HFF-Myc (cell line): ENCODE measurements around the gene LCP1.

Source experiments
- DNase-seq: peaks from one replicate; pipeline ENCODE4 v3.0.0-alpha.2; 2011; ENCODE audit warnings: low read depth; ENCODE audit errors: extremely low read depth
- H3K4me3 ChIP-seq: replicated peaks from 2 replicates; pipeline ENCODE4 v1.5.1; 2011; ENCODE audit warnings: low read depth, mild to moderate bottlenecking, control low read depth, low read length
- CTCF ChIP-seq: IDR thresholded peaks from 2 replicates; pipeline ENCODE4 v1.5.1; 2012; ENCODE audit warnings: mild to moderate bottlenecking, low read depth, low read length, control low read depth; ENCODE audit errors: missing control alignments

Gene LCP1

GRCh38 chr13:46132109-46132508 lies 49.9 kb downstream of the LCP1 start:
- DNase-seq: no peak
- TF ChIP-seq CTCF: no peak
- H3K4me3 ChIP-seq: no peak overlapping the region

GRCh38 chr13:46131705-46132104 lies 50.3 kb downstream of the LCP1 start:
- no peak for DNase-seq
- TF ChIP-seq CTCF: no peak

GRCh38 chr13:46129955-46130618 lies 51.9 kb downstream of the LCP1 start:
- no peak for DNase-seq
- no peak overlapping the region for H3K4me3 ChIP-seq
- TF ChIP-seq CTCF: no peak

More at GRCh38 chr13:46131705-46132104, 50.3 kb downstream of the LCP1 start:
- no peak overlapping the region for H3K4me3 ChIP-seq

GRCh38 chr13:46129124-46129523 lies 52.9 kb downstream of the LCP1 start:
- no peak overlapping the region for H3K4me3 ChIP-seq
- no peak for DNase-seq
- TF ChIP-seq CTCF: no peak

- no peak for DNase-seq
- TF ChIP-seq CTCF: no peak
- H3K4me3 ChIP-seq: no peak overlapping the region
Measured at GRCh38 chr13:46127358-46128023, 54.5 kb downstream of the LCP1 start.

GRCh38 chr13:46126552-46127357 lies 55.2 kb downstream of the LCP1 start:
- no peak overlapping the region for H3K4me3 ChIP-seq
- DNase-seq: peak; percentile 50
- peak; percentile 88 for TF ChIP-seq CTCF
